Mucosa of descending colon (tissue), 3 donors: ENCODE measurements around the gene WSCD1. TPM values are rescaled to one million over a fixed set of nuclear protein-coding genes. Genes with fewer than 3 reads are reported as not detected.

Experiments used
- ATAC-seq: fragments of 200-7000 bp; cut with Tn5 transposase; one replicate; pipeline ENCODE4 v1.9.1; 2020; ENCODE audit warnings: mild to moderate bottlenecking, moderate library complexity
- DNase-seq, 3 donors: peaks; one replicate each; pipeline ENCODE4 v3.0.0-alpha.2; 2020
- H3K36me3 ChIP-seq: fragments of 200-600 bp; one replicate; pipeline ENCODE4 v1.8.0; 2021; ENCODE audit warnings: low read depth, mild to moderate bottlenecking
- H3K4me1 ChIP-seq: fragments of 200-600 bp; one replicate; pipeline ENCODE4 v1.8.0; 2021; ENCODE audit warnings: low read depth, mild to moderate bottlenecking
- H3K4me3 ChIP-seq: fragments of 200-600 bp; one replicate; pipeline ENCODE4 v1.8.0; 2021; ENCODE audit warnings: mild to moderate bottlenecking
- H3K9me3 ChIP-seq: fragments of 200-600 bp; one replicate; pipeline ENCODE4 v1.8.0; 2021; ENCODE audit warnings: mild to moderate bottlenecking
- intact Hi-C, 2 donors: fragments of 100-400 bp; cut with DNase I in 1 of 2; cut with micrococcal nuclease in 1 of 2; formaldehyde crosslinking; loops; one replicate each; pipeline versions ENCODE4 v1.11.0 to v1.11.1; 2022; cut with DNase I, micrococcal nuclease
- total RNA-seq, 3 donors: library from RNA; stranded (reverse); fragmentation: NEBNext Ultra II Directional in 2 of 3; extraction: Animal tissue kit (Norgen Biotek cat#: 25700) in 2 of 3; gene quantifications; one replicate each; pipeline versions ENCODE4 v1.2.1 to v1.2.4, GENCODE V29; 2021 to 2023
- TF ChIP-seq, protein P1 (sequence below): fragments of 200-600 bp; IDR thresholded peaks from one replicate; pipeline ENCODE4 v1.8.0; 2022; ENCODE audit warnings: antibody characterized with exemption, mild to moderate bottlenecking
- donor health status: DM: no; HTN: no; CAD: no; lungs with moderate emphysema.
- donor health status: DM: no; HTN: no; CAD: no.
- donor health status: DM: no; HTN: yes; CAD: no.

The WSCD1 gene
- total RNA-seq, 3 donors from 2014 or later: 18.7 to 45.8 (median 18.8) TPM

DNA sequence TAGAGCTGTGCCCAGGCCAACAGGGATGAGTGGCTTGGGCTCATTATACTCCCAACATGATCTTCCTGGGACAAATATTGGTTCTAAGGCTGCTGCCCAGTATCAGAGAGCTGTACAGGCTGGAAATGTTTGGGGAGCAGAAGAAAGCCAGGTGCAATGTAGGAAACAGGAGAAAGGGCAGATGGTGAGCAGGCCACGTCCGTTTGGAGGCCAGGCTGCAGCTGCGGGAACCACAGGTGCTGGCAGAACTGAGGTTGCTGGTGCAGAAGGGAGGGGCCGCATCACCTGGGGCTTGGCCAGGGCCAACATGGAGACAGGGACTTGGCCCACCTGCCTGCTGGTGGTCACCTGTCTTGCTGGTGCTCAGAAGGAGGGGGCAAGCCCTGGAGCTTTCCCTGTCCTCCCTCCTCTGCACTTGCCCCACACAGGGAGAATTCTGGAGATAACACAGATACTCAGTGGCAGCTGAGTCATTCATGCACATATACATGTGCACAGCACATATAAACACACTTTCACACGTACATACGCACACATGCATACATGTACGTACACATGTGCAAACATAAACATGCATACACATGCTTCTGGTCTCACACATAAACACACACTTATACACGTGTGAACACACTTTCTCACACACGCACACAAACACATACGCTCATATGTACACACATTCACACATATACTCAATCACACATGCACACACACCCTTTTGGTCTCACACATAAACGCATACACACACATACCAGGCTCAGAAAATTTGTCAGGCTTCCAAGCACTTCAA lies 67.7 kb downstream of the WSCD1 start:
- DNase-seq: no peak
- intact Hi-C loops: no loop called here
- ATAC-seq: no peak
- TF ChIP-seq, protein P1, sequence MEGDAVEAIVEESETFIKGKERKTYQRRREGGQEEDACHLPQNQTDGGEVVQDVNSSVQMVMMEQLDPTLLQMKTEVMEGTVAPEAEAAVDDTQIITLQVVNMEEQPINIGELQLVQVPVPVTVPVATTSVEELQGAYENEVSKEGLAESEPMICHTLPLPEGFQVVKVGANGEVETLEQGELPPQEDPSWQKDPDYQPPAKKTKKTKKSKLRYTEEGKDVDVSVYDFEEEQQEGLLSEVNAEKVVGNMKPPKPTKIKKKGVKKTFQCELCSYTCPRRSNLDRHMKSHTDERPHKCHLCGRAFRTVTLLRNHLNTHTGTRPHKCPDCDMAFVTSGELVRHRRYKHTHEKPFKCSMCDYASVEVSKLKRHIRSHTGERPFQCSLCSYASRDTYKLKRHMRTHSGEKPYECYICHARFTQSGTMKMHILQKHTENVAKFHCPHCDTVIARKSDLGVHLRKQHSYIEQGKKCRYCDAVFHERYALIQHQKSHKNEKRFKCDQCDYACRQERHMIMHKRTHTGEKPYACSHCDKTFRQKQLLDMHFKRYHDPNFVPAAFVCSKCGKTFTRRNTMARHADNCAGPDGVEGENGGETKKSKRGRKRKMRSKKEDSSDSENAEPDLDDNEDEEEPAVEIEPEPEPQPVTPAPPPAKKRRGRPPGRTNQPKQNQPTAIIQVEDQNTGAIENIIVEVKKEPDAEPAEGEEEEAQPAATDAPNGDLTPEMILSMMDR: no peak
- Histone ChIP-seq H3K4me1 (no peaks in the 10 kb centered on the region), H3K9me3 (no peaks in the 10 kb centered on the region), H3K36me3 (no peaks in the 10 kb centered on the region), H3K4me3 (no peak overlapping the region)

DNA sequence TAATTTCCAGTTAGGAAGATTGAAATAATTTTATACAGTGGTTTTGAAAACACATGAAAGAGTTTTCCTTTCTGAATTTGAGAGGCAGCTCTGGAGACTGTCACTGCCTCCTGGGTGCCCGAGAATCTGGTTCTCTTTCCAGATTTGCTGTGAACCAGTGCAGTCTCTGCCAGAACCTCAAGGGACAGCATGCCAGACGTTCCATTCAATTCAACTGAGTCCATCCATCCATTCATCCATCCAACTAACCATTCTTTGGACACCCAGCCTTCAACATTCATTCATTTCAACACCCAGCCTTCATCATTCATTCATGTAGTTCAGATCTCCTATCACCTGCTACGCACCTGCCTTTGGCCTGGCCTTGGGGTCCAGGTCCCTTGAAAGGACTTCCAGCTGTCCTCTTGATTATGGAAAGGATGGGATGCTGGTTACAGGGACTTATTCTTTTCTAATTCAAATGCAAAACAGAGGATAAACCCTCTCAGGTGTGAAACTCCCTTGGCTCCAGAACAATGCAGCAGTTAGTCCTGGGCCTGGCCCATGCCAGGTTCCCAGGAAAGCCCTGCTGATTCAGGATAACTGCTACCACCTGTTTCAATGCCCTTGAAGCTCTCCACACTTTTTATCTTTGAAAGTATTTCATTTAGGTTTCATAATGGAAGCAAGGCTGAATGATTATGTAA lies 68.7 kb downstream of the WSCD1 start:
- TF ChIP-seq, protein P1: no peak

DNA sequence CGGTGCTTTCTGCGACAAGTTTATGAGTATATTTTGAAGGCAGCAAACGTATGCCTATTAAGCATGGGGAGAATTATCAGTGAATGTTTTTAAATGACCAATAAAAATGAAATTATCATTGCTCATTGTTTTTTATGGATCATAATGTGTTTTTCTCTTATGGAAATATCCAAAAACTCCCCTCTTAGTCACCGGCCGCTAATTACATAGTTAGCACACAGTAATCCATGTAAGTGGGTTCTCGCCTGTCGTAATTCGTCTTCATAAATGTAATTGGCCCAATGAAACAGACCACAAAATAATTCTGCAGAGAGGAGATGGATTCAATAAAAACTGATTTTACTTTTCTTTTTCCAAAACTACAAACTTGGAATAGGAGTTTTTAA lies 69.3 kb downstream of the WSCD1 start:
- H3K4me3 ChIP-seq: no peak overlapping the region
- intact Hi-C loops: no loop called here
- H3K36me3 ChIP-seq: no peaks in the 10 kb centered on the region
- no peaks in the 10 kb centered on the region for H3K9me3 ChIP-seq
- TF ChIP-seq, protein P1: no peak
- ATAC-seq (no peak), DNase-seq (no peak)
- H3K4me1 ChIP-seq: no peaks in the 10 kb centered on the region

More for the DNA sequence above, 68.7 kb downstream of the WSCD1 start:
- no peaks in the 10 kb centered on the region for H3K4me1 ChIP-seq
- no peaks in the 10 kb centered on the region for H3K36me3 ChIP-seq
- no peaks in the 10 kb centered on the region for H3K9me3 ChIP-seq
- intact Hi-C loops: no loop called here
- H3K4me3 ChIP-seq: no peak overlapping the region
- DNase-seq (no peak), ATAC-seq (no peak)

DNA sequence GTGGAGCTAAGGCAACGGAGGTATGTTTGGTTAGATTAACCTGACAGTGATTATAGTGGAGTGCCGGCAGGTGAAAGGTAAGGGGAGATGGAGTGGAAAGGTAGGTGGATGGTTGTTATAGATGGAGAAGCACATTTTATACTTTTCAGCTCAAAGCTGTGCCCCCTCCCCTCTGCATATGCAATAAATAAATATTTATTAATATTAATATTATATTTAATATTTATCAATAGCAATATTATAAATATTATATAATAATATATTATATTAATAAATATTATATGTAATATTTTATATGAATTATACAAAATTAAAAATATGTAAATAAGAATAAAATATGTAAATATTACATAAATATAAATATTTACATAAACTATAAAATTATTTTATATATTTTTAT lies 70.0 kb downstream of the WSCD1 start:
- H3K9me3 ChIP-seq: no peaks in the 10 kb centered on the region
- no peak overlapping the region for H3K4me3 ChIP-seq
- H3K36me3 ChIP-seq: no peaks in the 10 kb centered on the region
- TF ChIP-seq, protein P1: no peak
- H3K4me1 ChIP-seq: no peaks in the 10 kb centered on the region
- intact Hi-C loops: no loop called here
- DNase-seq: no peak
- ATAC-seq: no peak

DNA sequence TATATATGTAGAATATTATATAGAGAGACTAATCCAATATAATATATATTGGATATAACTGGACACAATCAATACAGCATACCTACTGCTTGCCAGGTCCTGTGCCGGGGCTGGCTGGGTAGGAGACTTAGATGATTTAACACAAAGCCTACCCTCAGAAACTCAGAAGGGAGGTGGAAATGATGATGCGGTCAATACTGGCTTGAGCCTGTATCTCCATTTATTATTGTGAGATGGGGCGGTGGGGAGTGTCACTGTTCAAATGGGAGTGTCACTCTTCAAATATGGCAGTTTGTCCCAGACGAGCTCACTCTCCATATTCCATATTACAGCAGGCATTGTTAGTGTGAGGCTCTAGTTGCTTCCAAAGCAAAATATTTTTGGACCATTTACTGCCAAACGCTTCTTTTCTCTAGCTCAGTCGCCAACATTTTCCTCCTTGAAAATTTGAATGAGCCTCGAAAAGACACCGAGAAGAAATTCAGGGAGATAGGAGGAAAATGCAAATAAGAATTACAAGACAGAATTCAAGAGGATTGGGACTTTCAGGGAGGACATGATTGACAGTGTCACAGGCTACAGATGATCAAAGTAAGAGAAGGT lies 70.7 kb downstream of the WSCD1 start:
- TF ChIP-seq, protein P1: no peak
- Histone ChIP-seq H3K9me3 (no peaks in the 10 kb centered on the region), H3K4me3 (no peak overlapping the region), H3K4me1 (no peaks in the 10 kb centered on the region), H3K36me3 (no peaks in the 10 kb centered on the region)
- intact Hi-C loops: no loop called here
- DNase-seq (no peak), ATAC-seq (no peak)
